Stimulated activated naive B cell treated with anti-CD40 and anti-IgM and Interleukin-4, amounts not matched to agents 10 μg/mL and 1 μg/mL and 100 μg/mL, for 72 hours (primary cell): ENCODE measurements around the gene TMEM120A.

ENCODE experiments used
- ATAC-seq, 2 donors: fragments of 150-1000 bp; cut with Tn5 transposase; replicated peaks; 2 replicates each; pipeline ENCODE4 v1.10.0; 2021; ENCODE audit warnings: moderate library complexity in 1 of 2
- DNase-seq: peaks from one replicate; pipeline ENCODE4 v3.0.0; 2021
- H3K27ac Mint-ChIP-seq: one replicate; pipeline ENCODE4 v1.8.0; 2022; ENCODE audit warnings: mild to moderate bottlenecking, mixed read lengths
- H3K27me3 Mint-ChIP-seq, 2 donors: one replicate each; pipeline ENCODE4 v1.8.0; 2022; ENCODE audit warnings: mixed read lengths in 2 of 2
- H3K36me3 Mint-ChIP-seq, 2 donors: one replicate each; pipeline ENCODE4 v1.8.0; 2022; ENCODE audit warnings: mixed read lengths in 2 of 2, mild to moderate bottlenecking in 1 of 2
- H3K4me1 Mint-ChIP-seq, 2 donors: one replicate each; pipeline ENCODE4 v1.8.0; 2022; ENCODE audit warnings: mixed read lengths in 2 of 2, mild to moderate bottlenecking in 1 of 2
- H3K4me3 Mint-ChIP-seq, 2 donors: one replicate each; pipeline ENCODE4 v1.8.0; 2022; ENCODE audit warnings: mild to moderate bottlenecking in 2 of 2, mixed read lengths in 2 of 2, moderate library complexity in 1 of 2
- H3K9me3 Mint-ChIP-seq, 2 donors: one replicate each; pipeline ENCODE4 v1.8.0; 2022; ENCODE audit warnings: mixed read lengths in 2 of 2, mild to moderate bottlenecking in 1 of 2

TMEM120A gene

GRCh38 chr7:75946207-75946855, 48.1 kb downstream of the TMEM120A start:
- Mint-ChIP-seq H3K36me3 (peaks cover 10 to 14% of the 10 kb centered on the region in 2 donors), H3K27me3 (no peaks in the 10 kb centered on the region), H3K27ac (no peak overlapping the region), H3K4me1 (peaks cover 1 to 18% of the 10 kb centered on the region in 2 donors), H3K9me3 (no peaks in the 10 kb centered on the region), H3K4me3 (no peak overlapping the region)
- no peak for DNase-seq
- ATAC-seq, result no peak

GRCh38 chr7:75945297-75946168, 48.9 kb downstream of the TMEM120A start:
- Mint-ChIP-seq H3K27ac (no peak overlapping the region), H3K9me3 (no peaks in the 10 kb centered on the region), H3K27me3 (no peaks in the 10 kb centered on the region), H3K4me3 (no peak overlapping the region), H3K36me3 (peaks cover 16% of the 10 kb centered on the region in 2 donors), H3K4me1 (peaks cover 1 to 18% of the 10 kb centered on the region in 2 donors)
- DNase-seq (no peak), ATAC-seq (no peak)

GRCh38 chr7:75944507-75944906, 49.9 kb downstream of the TMEM120A start:
- Mint-ChIP-seq H3K9me3 (no peaks in the 10 kb centered on the region), H3K4me3 (no peak overlapping the region), H3K27me3 (no peaks in the 10 kb centered on the region), H3K27ac (no peak overlapping the region), H3K4me1 (peaks cover 1 to 18% of the 10 kb centered on the region in 2 donors), H3K36me3 (peaks cover 17% of the 10 kb centered on the region in 2 donors)
- no peak for DNase-seq
- no peak for ATAC-seq

GRCh38 chr7:75943864-75944263, 50.5 kb downstream of the TMEM120A start:
- no peaks in the 10 kb centered on the region for H3K9me3 Mint-ChIP-seq
- ATAC-seq (no peak), DNase-seq (no peak)
- peaks cover 20% of the 10 kb centered on the region in 2 donors for H3K36me3 Mint-ChIP-seq
- no peak overlapping the region for H3K27ac Mint-ChIP-seq
- H3K27me3 Mint-ChIP-seq, result no peaks in the 10 kb centered on the region
- peaks cover 1 to 15% of the 10 kb centered on the region in 2 donors for H3K4me1 Mint-ChIP-seq
- no peak overlapping the region for H3K4me3 Mint-ChIP-seq

GRCh38 chr7:75938921-75939320, 55.5 kb downstream of the TMEM120A start:
- Mint-ChIP-seq H3K4me3 (no peak overlapping the region), H3K27ac (no peak overlapping the region), H3K36me3 (peaks cover 21 to 24% of the 10 kb centered on the region in 2 donors), H3K9me3 (no peaks in the 10 kb centered on the region), H3K4me1 (peaks cover 7 to 8% of the 10 kb centered on the region in 2 donors), H3K27me3 (no peaks in the 10 kb centered on the region)
- ATAC-seq, result no peak
- no peak for DNase-seq

GRCh38 chr7:75937958-75938786, 56.2 kb downstream of the TMEM120A start:
- Mint-ChIP-seq H3K9me3 (no peaks in the 10 kb centered on the region), H3K27me3 (no peaks in the 10 kb centered on the region), H3K27ac (no peak overlapping the region), H3K4me1 (peaks cover 10 to 12% of the 10 kb centered on the region in 2 donors), H3K4me3 (no peak overlapping the region), H3K36me3 (peaks cover 25 to 28% of the 10 kb centered on the region in 2 donors)
- DNase-seq (no peak), ATAC-seq (no peak)
